Measurements from ENCODE around the gene SYT9. TPM values are rescaled to one million over a fixed set of nuclear protein-coding genes. Genes with fewer than 3 reads are reported as not detected.

Gene SYT9
- total RNA-seq, 1 experiment from 2014 or later: not detected

GRCh38 chr11:7353100-7353499 is 101.4 kb downstream of the SYT9 start:
- H3K27me3 Mint-ChIP-seq (ENCODE audit: insufficient read depth, unreplicated experiment): peaks cover 5% of the 10 kb centered on the region
- no TSS peak for BruUV-seq (replicated peaks)
- intact Hi-C loops (cut with micrococcal nuclease): loop anchor here (1.0 to 5.0 kb wide), 3 partner anchors 89 to 312 kb away; no protein-coding TSS in a partner anchor

GRCh38 chr11:7364660-7365059 is 113.0 kb downstream of the SYT9 start:
- Mint-ChIP-seq H3K27me3 (ENCODE audit: insufficient read depth, unreplicated experiment) (peaks cover 2% of the 10 kb centered on the region), H3K36me3 (ENCODE audit: insufficient read depth, unreplicated experiment) (no peaks in the 10 kb centered on the region), H3K4me1 (ENCODE audit: insufficient read depth, unreplicated experiment) (no peaks in the 10 kb centered on the region), H3K9me3 (ENCODE audit: unreplicated experiment) (no peaks in the 10 kb centered on the region), H3K4me3 (ENCODE audit: unreplicated experiment) (no peak overlapping the region), H3K27ac (ENCODE audit: low read depth, unreplicated experiment) (no peak overlapping the region)
- TF ChIP-seq CTCF (IDR thresholded peaks at IDR 0.05; ENCODE audit: unreplicated experiment): no peak
- POLR2A ChIA-PET: no interaction called here
- BruUV-seq (replicated peaks): no TSS peak
- CTCF ChIA-PET: no interaction called here
- intact Hi-C loops (cut with micrococcal nuclease): no loop called here
- no peak for DNase-seq (ENCODE audit: unreplicated experiment)

More at GRCh38 chr11:7353100-7353499, 101.4 kb downstream of the SYT9 start:
- no peaks in the 10 kb centered on the region for H3K9me3 Mint-ChIP-seq (ENCODE audit: unreplicated experiment)
- peak; percentile 50 for DNase-seq (ENCODE audit: unreplicated experiment)
- peak; percentile 42 for TF ChIP-seq CTCF (IDR thresholded peaks at IDR 0.05; ENCODE audit: unreplicated experiment)
- no peaks in the 10 kb centered on the region for H3K36me3 Mint-ChIP-seq (ENCODE audit: insufficient read depth, unreplicated experiment)
- ChIA-PET CTCF (interaction anchor here (0.6 to 5.1 kb wide), 14 partner anchors 13 to 1458 kb away, joined by 3 to 49 read pairs (median 4); a partner anchor contains a TSS), POLR2A (no interaction called here)
- no peak overlapping the region for H3K27ac Mint-ChIP-seq (ENCODE audit: low read depth, unreplicated experiment)
- peaks cover 9% of the 10 kb centered on the region for H3K4me1 Mint-ChIP-seq (ENCODE audit: insufficient read depth, unreplicated experiment)
- H3K4me3 Mint-ChIP-seq (ENCODE audit: unreplicated experiment): no peak overlapping the region

- ChIA-PET POLR2A (interaction anchor here (0.6 kb wide), 1 partner anchor 989 kb away, joined by 4 read pairs; no protein-coding TSS in a partner anchor), CTCF (no interaction called here)
- Mint-ChIP-seq H3K27ac (ENCODE audit: low read depth, unreplicated experiment) (no peak overlapping the region), H3K36me3 (ENCODE audit: insufficient read depth, unreplicated experiment) (no peaks in the 10 kb centered on the region), H3K4me1 (ENCODE audit: insufficient read depth, unreplicated experiment) (no peaks in the 10 kb centered on the region), H3K4me3 (ENCODE audit: unreplicated experiment) (no peak overlapping the region), H3K9me3 (ENCODE audit: unreplicated experiment) (no peaks in the 10 kb centered on the region), H3K27me3 (ENCODE audit: insufficient read depth, unreplicated experiment) (peaks cover 11% of the 10 kb centered on the region)
- DNase-seq (ENCODE audit: unreplicated experiment): no peak
- intact Hi-C loops (cut with micrococcal nuclease): no loop called here
- no TSS peak for BruUV-seq (replicated peaks)
- TF ChIP-seq CTCF (IDR thresholded peaks at IDR 0.05; ENCODE audit: unreplicated experiment): no peak
Observed at GRCh38 chr11:7367803-7368202, 116.1 kb downstream of the SYT9 start.

GRCh38 chr11:7376386-7376785 is 124.7 kb downstream of the SYT9 start:
- no TSS peak for BruUV-seq (replicated peaks)
- no peaks in the 10 kb centered on the region for H3K27me3 Mint-ChIP-seq (ENCODE audit: insufficient read depth, unreplicated experiment)
- no peak for TF ChIP-seq CTCF (IDR thresholded peaks at IDR 0.05; ENCODE audit: unreplicated experiment)
- POLR2A ChIA-PET: no interaction called here
- DNase-seq (ENCODE audit: unreplicated experiment): no peak
- CTCF ChIA-PET: no interaction called here
- H3K27ac Mint-ChIP-seq (ENCODE audit: low read depth, unreplicated experiment): no peak overlapping the region
- H3K4me1 Mint-ChIP-seq (ENCODE audit: insufficient read depth, unreplicated experiment): no peaks in the 10 kb centered on the region
- no peaks in the 10 kb centered on the region for H3K9me3 Mint-ChIP-seq (ENCODE audit: unreplicated experiment)
- intact Hi-C loops (cut with micrococcal nuclease): no loop called here
- no peak overlapping the region for H3K4me3 Mint-ChIP-seq (ENCODE audit: unreplicated experiment)
- no peaks in the 10 kb centered on the region for H3K36me3 Mint-ChIP-seq (ENCODE audit: insufficient read depth, unreplicated experiment)

Data from MCF 10A (cell line).